IPS-NIHi7 (cell line): ENCODE data around the gene TMEM134.
"Not testable (repeated sequence)": the region's sequence is repeated elsewhere in the genome, so short reads cannot be mapped to it uniquely, and the experiment has no call there.

Experiments used
- DNase-seq: peaks from one replicate; pipeline ENCODE4 v3.0.0; 2012; ENCODE audit warnings: mixed read lengths; ENCODE audit errors: extremely low spot score

The TMEM134 gene

GRCh38 chr11:67485873-67486361 lies 16.9 kb upstream of the TMEM134 start:
- peak; percentile 58 for DNase-seq

- DNase-seq: no peak
These were observed 15.8 kb upstream of the TMEM134 start for GRCh38 chr11:67484847-67485311.

GRCh38 chr11:67483831-67484665 lies 15.0 kb upstream of the TMEM134 start:
- no peak for DNase-seq

DNA sequence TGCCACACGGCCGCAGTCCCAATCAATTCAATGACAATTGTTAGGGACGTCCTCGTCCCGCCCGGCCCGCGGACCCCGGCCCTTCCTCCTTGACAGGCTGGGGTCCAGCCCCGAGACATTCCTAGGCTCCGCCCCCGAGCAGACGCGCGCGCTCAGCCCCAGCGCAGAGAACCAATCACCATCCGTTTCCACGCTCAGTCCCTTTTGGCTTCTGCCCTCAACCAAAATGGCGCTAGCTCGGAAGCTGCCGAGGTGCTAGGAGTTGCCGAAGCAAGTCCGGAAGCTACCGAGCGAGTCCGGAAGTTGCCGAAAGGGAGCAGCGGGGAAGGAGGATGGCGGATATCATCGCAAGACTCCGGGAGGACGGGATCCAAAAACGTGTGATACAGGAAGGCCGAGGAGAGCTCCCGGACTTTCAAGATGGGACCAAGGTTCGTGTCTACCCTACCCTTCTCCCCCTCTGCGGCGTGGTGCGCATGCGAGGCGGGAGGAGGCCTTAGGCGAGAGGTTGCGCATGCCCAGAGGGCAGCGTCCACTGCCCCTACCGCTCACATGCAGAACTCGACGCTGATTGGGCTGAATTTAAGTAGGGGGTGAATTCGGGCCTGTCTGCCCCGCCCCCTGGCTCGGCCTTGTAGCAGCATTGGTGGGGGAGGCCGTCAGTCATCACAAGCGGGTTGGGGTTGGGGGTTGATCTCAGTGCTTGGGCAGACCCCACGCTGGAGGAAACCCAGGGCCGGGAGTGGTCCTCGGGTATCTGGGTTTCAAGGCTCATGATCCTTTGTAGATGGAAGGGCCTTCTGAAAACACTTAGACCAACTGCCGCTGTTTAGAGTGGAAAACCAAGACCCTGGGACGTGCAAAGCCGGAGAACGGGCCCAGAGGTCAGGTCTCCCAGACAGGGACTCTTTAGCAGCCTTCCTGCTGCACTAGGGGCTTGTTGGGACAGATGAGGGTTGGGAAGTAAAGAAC lies 14.1 kb upstream of the TMEM134 start, which contains the start of gene AIP:
Gene AIP, plus strand, starts transcription at position 200 of the 972 bp plus-strand sequence. Its CDS starts 133 bp downstream, at position 333.
- peak; percentile 99 for DNase-seq

- no peak for DNase-seq
These were observed 13.3 kb upstream of the TMEM134 start for GRCh38 chr11:67482275-67482826.

GRCh38 chr11:67477344-67478050 lies 8.4 kb upstream of the TMEM134 start:
- DNase-seq: not testable (repeated sequence)

DNA sequence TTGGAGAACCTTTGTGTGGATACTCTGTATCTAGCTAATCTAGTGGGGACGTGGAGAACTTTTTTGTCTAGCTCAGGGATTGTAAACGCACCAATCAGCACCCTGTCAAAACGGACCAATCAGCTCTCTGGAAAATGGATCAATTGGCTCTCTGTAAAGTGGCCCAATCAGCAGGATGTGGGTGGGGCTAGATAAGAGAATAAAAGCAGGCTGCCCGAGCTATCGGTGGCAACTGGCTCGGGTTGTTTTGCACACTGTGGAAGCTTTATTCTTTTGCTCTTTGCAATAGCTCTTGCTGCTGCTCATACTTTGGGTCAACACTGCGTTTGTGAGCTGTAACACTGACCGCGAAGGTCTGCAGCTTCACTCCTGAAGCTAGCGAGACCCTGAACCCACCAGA lies 7.6 kb upstream of the TMEM134 start:
- not testable (repeated sequence) for DNase-seq

GRCh38 chr11:67472882-67473281 lies 3.8 kb upstream of the TMEM134 start:
- no peak for DNase-seq

DNA sequence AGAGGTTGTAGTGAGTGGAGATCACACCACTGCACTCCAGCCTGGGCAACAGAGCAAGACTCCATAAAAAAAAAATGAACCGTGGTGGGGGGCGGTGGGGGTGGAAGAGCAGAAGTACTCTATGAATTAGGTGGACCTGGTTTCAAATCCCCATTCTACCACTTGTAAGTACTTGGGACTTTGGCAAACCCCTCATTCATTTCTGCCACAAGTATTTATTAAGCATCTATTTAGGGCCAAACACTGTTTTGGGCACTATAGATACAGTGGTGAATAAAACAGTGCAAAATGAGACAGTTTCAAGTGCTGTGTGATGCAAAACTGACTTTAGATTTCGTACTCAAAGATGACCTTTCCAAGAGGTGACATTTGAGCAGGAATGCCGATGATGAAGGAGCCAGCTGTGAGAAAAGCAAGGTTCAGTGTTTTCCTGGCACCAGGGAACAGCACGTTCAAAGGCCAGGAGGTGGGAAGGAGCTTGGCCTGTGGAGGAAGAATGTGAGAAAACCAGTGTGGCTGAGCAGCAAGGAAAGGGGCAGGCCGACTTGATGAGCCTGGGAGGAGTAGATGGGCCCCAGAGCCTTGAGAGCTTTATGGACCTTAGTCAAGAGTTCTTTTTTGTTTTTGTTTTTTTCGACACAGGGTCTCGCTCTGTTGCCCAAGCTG lies 1.4 kb upstream of the TMEM134 start:
- DNase-seq: no peak

GRCh38 chr11:67469508-67469811 lies 409 bp upstream of the TMEM134 start:
- DNase-seq: no peak

- DNase-seq: no peak
These were observed 644 bp downstream of the TMEM134 start for GRCh38 chr11:67468456-67468758.

GRCh38 chr11:67468056-67468455 lies 995 bp downstream of the TMEM134 start:
- DNase-seq: no peak

- DNase-seq: no peak
These were observed 1.9 kb downstream of the TMEM134 start for GRCh38 chr11:67466962-67467771.

DNA sequence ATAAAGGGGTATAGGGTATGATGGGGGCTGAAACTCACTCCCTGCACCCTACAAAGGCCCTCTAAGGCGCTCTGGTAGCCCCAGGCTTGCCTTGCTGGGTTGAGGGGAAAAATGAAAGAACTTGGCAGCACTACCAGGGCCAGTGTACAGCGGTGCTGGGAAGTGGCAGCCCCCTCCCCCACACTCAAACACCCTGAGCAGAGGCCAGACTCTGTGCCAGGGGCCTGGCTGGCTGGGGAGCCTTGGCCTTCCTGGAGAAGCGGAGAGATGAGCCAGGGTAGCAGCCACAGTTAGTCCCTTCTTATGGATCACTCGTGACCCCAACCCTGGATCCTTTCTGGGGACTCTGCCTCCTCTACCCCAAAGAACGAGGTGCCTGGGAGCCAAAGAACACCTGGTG lies 2.7 kb downstream of the TMEM134 start:
- no peak for DNase-seq

GRCh38 chr11:67465530-67465929 lies 3.5 kb downstream of the TMEM134 start:
- DNase-seq: not testable (repeated sequence)

DNA sequence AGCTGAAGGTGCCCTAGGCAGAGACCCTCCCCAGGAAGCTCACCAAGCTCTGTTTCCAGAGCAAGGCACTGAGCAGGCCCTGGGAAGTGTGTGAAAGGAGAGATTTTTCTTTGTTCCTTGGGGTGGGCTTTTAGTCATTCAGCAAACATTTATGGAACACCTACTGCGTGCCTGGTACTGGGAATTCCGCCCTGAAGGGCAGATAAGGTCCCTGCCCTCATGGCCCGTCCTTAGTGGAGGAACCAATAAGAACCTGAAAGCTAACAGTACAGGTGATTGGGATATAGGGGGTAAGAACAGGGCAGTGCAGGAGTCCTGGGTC lies 3.9 kb downstream of the TMEM134 start:
- DNase-seq: no peak

- peak; percentile 95 for DNase-seq
These were observed 4.5 kb downstream of the TMEM134 start for GRCh38 chr11:67464411-67465188.

GRCh38 chr11:67463680-67464410 lies 5.2 kb downstream of the TMEM134 start:
- no peak for DNase-seq

GRCh38 chr11:67463186-67463585 lies 5.9 kb downstream of the TMEM134 start:
- no peak for DNase-seq
